Measurements from ENCODE around the gene SNX25.

The SNX25 gene

GRCh38 chr4:185383451-185383850 is 174.1 kb downstream of the SNX25 start:
- TF ChIP-seq, protein P1, sequence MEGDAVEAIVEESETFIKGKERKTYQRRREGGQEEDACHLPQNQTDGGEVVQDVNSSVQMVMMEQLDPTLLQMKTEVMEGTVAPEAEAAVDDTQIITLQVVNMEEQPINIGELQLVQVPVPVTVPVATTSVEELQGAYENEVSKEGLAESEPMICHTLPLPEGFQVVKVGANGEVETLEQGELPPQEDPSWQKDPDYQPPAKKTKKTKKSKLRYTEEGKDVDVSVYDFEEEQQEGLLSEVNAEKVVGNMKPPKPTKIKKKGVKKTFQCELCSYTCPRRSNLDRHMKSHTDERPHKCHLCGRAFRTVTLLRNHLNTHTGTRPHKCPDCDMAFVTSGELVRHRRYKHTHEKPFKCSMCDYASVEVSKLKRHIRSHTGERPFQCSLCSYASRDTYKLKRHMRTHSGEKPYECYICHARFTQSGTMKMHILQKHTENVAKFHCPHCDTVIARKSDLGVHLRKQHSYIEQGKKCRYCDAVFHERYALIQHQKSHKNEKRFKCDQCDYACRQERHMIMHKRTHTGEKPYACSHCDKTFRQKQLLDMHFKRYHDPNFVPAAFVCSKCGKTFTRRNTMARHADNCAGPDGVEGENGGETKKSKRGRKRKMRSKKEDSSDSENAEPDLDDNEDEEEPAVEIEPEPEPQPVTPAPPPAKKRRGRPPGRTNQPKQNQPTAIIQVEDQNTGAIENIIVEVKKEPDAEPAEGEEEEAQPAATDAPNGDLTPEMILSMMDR (conservative IDR thresholded peaks at IDR 0.05; ENCODE audit: low read depth) = no peak
- ChIA-PET CTCF (interaction anchor here (0.8 kb wide), 1 partner anchor 13 kb away, joined by 3 read pairs; the partner anchor contains the start of gene LRP2BP), POLR2A (ENCODE audit: low non-redundant PET) (no interaction called here)
- no peak overlapping the region for H3K27ac ChIP-seq
- DNase-seq (ENCODE audit: low spot score) = peak; percentile 30

DNA sequence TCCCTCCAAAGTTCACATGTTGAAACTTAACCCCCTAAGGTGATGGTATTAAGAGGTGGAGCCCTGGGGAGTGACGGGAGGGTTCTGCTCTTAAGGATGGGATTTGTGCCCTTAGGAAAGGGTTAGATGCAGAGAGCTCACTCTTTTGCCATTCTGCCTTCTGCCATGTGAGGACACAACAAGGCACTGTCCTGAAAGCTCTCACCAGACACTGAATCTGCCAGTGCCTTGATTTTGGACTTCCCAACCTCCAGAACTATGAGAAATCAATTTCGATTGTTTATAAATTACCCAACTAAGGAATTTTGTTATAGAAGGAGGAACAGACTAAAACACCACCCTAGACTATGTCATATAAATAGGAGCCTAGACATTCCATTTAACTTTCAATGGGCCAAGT is 174.7 kb downstream of the SNX25 start:
- ChIA-PET CTCF (interaction anchor here (0.8 kb wide), 1 partner anchor 12 kb away, joined by 3 read pairs; the partner anchor contains the start of gene LRP2BP), POLR2A (ENCODE audit: low non-redundant PET) (no interaction called here)
- no peak for DNase-seq (ENCODE audit: low spot score)
- no peak overlapping the region for H3K27ac ChIP-seq
- TF ChIP-seq, protein P1 (conservative IDR thresholded peaks at IDR 0.05; ENCODE audit: low read depth) = no peak

- ChIA-PET CTCF (no interaction called here), POLR2A (ENCODE audit: low non-redundant PET) (no interaction called here)
- peak overlapping the region; percentile 71 for H3K27ac ChIP-seq
- TF ChIP-seq, protein P1 (conservative IDR thresholded peaks at IDR 0.05; ENCODE audit: low read depth) = no peak
- DNase-seq (ENCODE audit: low spot score) = no peak
Measured at GRCh38 chr4:185384930-185385331, 175.5 kb downstream of the SNX25 start.

DNA sequence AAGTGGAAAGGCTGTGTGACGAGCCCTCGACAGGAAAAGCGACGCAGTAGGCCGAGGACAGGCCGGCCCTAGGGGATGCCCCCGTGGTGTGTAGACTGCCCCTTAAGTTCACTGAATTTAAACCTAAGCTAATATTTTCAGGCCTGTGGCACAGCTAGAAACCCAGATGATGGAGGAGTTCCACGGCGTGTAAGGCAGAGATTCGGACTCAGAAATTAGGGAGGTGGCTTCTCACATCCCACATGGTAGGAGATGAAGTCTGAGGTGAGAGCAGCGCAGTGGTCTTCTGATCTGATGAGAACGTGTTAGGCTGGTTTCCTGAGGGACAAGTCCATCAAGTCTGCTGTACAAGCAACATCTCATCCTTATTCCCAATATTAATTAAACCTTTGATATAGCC is 178.6 kb downstream of the SNX25 start:
- 0 out of 2 replicates have a peak overlapping the region, but pooled peaks have one; percentile 14 for H3K27ac ChIP-seq
- ChIA-PET POLR2A (ENCODE audit: low non-redundant PET) (no interaction called here), CTCF (no interaction called here)
- TF ChIP-seq, protein P1 (conservative IDR thresholded peaks at IDR 0.05; ENCODE audit: low read depth) = no peak
- no peak for DNase-seq (ENCODE audit: low spot score)

GRCh38 chr4:185390941-185391340 is 181.5 kb downstream of the SNX25 start:
- no peak for DNase-seq (ENCODE audit: low spot score)
- POLR2A ChIA-PET (ENCODE audit: low non-redundant PET) = no interaction called here

DNA sequence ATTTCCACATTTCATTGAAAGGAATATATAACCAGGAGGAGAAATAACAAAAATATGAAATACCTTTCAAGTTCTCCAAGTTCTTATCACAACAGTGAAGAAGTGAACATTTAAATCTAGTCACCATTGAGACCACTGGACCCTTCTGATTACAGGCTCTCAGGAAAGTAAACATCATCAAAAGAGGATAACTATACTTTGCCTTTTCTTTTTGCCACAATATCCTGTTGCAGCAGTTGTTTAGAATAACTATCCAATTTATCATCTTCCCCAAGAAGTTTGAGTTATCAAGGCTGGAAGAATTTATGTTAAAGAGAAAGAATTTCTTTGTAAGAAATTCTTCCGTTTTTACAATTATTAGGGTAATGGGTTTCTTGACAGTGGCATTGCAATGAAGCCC is 182.8 kb downstream of the SNX25 start:
- DNase-seq (ENCODE audit: low spot score) = no peak
- POLR2A ChIA-PET (ENCODE audit: low non-redundant PET) = no interaction called here
- TF ChIP-seq, protein P1 (conservative IDR thresholded peaks at IDR 0.05; ENCODE audit: low read depth) = no peak
- H3K27ac ChIP-seq = no peak overlapping the region
- CTCF ChIA-PET = interaction anchor here (0.7 kb wide), 1 partner anchor 53 kb away, joined by 3 read pairs; no protein-coding TSS in a partner anchor

More at GRCh38 chr4:185390941-185391340, 181.5 kb downstream of the SNX25 start:
- TF ChIP-seq, protein P1 (conservative IDR thresholded peaks at IDR 0.05; ENCODE audit: low read depth) = no peak
- no peak overlapping the region for H3K27ac ChIP-seq
- CTCF ChIA-PET = no interaction called here
